ENCODE measurements around the gene AMN1.
"Not testable (repeated sequence)": the region's sequence is repeated elsewhere in the genome, so short reads cannot be mapped to it uniquely, and the experiment has no call there.

The AMN1 gene

DNA sequence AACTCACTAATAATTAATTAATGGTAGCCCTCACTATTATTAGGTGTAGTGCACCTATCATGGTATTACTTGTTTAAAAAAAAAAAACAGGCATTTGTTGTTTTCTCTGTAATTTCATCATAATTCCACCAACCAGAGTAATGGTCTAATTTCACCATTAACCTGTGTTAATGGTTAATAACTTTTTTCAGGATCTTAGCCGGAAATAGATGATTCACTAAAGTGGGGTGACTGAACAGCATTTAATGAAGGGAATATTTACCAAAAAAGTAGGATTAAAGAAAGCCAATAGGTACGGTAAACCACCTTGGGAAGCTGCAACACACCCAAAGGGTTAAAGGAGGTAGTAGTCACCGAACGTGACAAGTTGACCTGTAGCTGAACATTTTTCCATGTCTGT, 56.3 kb downstream of the AMN1 start:
- no peak for DNase-seq

DNA sequence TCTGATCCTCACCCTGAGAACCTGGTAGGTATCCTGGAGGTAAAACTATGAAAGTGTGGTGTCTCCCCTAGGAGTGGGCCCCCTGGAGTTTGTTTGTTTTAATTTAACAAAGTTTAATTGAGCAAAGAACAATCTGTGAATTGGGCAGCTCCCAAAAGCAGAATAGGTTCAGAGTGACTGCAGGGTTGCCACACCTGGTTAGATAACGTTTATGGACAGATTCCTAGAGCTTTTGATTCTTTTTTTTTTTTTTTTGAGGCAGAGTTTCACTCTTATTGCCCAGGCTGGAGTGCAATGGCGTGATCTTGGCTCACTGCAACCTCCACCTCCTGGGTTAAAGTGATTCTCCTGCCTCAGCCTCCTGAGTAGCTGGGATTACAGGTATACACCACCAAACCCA, 59.2 kb downstream of the AMN1 start:
- DNase-seq: not testable (repeated sequence)

DNA sequence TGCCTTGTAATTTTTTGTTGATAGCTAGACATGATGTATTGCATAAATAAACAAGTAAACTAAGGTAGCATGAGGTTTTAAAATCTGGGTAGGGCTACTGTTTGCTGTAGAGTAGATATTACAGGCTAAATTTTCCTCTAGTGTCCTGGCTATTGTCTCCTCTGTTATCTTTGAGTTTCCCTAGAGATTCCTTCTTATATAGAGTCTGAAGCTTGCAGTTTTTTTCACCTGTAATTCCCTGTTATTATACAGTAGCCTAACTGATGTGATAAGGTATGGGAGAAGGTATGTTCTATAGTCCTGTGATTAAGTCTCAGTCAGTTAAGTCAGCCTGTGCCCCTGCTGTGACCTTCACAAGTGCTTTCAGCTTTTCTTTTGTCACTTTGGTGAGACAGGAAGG, 59.8 kb downstream of the AMN1 start:
- DNase-seq: no peak

DNA sequence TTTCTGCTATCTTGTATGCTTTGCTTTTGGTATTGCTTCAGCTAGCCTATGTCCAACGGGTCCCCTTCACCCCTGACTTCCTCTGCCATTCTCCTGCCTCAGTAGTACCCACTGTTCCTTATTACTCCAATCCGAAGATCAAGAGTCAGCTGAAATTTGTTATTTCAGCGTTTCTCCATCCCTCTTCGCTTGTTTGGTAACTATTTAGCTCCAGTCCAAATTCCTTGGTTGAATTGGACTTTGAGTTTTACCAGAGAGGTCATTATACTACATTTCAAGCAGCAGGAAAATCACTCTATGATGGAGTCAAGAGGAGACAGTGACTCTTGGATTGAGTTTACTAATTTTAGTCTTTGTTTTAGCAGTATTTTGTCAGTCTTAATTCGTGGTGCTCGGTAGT, 64.8 kb downstream of the AMN1 start:
- DNase-seq: no peak

DNA sequence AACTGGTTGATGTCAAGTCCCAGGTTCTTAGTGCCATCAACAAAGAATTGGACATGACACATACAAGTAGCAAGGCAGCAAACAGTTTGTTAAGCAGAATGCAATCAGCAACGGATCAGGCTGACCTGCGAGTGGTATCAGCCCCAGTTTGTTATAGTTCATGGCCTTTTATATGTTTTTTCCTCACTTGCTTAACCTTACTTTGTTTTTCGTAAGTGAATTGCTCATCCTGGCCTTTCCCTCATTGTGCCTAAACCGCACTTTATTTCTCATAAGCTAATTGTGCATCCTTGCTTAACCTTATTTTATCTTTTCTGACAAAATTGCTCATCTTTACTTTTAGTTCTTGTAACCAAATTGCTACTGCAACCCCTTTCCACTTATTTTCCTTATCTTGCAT, 65.2 kb downstream of the AMN1 start:
- no peak for DNase-seq

DNA sequence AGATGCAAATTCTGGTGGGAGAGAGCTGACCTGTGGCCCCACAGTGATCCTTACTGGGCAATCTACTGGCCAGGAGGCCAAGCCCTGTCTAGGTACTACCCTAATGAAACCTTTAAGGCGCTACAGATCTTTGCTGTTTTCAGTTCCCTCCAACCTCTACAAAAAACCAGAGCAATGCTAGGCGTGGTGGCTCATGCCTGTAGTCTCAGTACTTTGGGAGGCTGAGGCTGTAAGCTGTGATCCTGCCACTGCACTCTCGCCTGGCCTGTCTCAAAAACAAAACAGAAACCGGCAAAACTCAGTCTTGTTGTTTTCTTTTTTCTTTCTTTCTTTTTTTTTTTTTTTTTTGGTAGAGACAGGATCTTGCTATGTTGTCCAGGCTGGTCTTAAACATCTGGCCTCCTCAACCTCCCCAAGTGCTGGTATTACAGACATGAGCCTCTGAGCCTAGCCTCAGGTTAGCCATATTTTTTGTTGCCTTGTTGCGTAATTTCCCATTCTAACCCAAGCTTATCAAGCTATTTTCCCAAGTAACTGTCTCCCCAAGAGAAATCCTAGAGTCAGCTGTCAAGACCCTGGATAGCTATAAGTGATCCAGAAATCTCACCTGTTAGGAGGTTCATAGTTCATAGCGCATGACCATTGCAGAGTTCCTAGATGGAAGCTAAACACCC, 66.5 kb downstream of the AMN1 start:
- DNase-seq: no peak

DNA sequence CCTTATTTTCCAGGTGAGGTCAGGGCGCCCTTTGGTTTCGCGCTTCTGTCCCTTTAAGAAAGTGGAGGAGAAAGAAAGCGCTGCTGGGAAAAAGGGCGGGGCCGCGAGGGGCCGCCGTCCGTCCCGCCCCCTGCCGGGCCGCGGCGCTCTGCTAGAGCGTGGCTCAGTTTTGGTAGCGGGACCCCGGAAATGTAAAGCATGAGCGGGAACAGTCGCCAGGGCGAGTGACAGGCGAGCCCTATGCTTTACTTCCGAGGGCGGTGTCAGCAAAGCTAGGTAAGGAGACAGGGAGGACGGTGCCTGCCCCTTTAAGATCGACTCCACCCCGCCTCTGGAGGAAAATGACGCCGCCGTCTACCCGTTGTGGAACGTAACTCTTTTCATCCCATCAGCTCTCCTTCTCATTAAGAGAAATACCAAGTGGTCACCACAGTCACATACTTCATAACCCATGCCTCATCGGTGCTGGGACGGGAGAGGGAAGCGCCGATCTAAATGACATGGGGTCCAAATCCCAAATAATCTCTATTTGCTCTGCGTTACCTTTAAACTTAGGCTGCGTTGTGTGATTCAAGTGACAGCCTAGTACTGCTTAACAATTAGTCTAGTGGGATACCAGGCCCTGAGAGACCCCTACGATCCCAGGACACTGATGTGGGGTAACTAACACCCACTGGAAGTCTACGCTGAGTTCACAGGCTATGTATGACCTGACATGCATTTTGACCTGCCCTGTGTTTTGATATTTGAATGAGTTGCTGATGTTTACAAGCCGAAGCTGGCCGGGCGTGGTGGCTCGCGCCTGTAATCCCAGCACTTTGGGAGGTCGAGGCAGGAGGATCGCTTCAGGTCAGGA, 69.5 kb downstream of the AMN1 start, which contains the start of gene ETFBKMT:
TSS of gene ETFBKMT (plus strand) at position 602 of the 856 bp plus-strand sequence. CDS start 2,266 bp downstream, outside the sequence.
- peak; percentile 95 for DNase-seq

DNA sequence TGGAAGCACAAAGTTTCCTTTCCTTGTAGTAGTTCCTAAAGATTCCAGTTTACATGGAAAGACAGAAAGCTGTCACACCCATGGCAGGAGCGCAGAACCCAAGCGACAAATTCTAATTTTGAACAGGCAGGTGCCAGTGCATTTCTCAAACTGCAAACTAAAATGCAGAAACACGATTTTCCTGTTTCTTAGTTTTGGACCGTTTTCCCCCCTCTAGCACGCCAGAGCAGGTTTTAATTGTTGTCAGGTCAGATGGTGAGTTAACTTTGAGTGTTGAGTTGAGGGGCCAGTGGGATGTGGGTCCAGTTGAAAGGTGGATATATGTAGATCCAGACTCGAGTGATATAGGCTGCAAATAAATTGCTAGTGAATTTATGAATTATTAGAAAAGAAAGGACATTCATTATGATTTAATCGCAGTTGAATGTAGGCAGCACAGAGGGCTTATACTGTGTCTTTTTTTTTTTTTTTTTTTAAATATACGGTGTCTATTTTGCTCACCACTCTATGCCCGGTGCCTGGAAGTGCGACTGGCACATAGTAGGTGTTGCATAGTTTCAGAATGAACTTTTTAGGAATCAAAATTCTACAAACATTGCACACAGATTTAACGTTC, 70.2 kb downstream of the AMN1 start:
- DNase-seq: no peak

DNA sequence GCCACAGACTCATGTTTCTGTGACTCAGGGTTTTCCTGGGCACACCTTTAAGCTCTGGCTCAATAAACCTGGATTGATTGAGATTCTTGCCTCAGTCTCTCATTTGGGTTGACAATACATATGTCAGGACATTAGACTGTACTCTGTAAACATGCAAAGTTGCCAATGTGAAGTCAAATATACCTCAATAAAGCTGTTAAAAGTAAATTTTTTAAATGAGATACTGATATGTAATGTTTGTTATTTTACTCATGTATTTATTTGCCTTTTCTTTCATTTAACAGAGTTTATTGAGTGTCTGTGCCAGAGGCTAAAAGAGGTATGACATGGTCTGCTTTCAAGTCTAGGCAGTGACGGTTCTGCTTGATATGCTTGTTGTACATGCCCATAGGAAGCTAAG, 73.0 kb downstream of the AMN1 start:
- no peak for DNase-seq

DNA sequence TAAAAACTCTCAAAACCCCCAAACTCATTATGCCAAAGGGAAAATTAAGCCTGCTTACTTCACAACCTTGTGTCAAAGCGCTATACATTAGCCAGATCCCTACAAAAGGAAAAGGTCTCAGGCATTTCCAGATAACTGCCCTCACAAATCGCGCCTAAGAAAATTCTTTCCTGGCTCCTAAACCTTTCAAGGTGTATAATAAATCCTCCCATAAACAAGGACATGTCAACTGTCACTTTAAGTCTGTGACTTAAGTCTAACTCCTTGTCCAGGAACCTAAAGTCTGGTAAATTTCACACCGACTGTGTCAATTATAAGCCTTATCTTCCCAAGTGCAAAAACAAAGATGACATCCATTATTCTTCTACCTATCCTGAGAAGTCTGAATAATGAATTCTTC, 73.6 kb downstream of the AMN1 start:
- no peak for DNase-seq

DNA sequence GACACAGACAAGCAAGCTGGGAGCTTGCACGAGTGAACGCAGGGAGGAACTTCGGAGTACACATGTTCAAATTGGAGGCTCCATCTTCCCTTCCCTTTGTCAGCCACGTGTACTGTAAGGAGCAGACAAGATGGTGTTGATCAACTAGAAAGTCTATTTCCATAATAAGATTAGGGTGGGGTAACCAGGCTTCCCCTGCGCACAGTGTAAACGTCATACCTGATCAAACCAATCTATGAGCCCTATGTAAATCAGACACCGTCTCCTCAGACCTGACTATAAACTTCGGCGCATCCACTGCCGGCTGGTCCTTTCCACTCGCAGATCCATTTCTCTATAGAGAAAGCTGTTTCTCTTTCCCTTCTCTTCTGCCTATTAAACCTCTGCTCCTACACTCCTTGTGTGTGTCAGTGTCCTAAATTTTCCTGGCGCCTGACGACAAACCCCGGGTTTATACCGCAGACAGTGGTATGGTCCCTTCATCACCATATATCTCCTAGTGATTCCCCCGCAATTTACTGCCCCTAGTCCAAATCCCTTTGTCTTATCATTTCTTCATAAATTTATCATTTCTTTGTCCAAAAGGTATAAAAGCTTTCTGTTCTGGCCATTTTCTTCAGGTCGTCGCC, 76.8 kb downstream of the AMN1 start:
- DNase-seq: no peak

DNA sequence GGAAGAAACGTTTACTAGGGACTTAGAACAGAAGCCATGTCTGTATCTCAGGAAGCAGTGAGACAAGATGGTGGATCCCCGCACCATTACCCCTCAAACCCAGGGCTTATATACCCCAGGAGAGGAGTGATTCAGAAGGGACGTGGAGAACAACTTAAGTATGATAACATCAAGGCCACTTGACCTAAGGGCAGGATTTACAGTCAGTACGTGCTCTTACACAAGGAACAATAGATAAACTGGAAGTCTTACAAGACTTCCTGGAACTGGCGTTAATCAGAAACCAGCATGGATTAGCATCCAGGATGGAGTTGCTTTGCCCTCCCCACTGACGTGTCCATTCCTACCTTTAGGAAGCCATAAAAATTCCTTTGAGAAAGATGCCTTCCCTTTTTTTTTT, 77.9 kb downstream of the AMN1 start:
- DNase-seq: no peak

DNA sequence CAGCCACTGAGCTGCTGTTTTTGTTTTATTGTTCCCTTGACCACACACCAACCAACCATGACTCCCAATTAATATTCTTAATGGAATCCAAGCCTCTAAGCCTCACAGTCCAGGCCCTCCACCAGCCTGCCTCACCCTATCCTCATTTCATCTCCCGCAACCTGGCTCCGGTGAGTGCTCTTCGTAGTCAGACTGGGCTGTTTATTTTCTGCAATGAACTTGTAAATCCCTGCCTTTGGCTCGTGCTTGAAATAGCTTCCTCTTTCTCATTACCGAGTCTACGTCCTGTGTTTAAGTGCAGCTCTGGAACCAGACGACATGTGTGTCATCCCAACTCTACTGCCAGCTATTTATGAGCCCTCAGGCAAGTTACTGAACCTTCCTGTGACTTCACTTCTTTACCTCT, 81.7 kb downstream of the AMN1 start:
- DNase-seq: no peak

DNA sequence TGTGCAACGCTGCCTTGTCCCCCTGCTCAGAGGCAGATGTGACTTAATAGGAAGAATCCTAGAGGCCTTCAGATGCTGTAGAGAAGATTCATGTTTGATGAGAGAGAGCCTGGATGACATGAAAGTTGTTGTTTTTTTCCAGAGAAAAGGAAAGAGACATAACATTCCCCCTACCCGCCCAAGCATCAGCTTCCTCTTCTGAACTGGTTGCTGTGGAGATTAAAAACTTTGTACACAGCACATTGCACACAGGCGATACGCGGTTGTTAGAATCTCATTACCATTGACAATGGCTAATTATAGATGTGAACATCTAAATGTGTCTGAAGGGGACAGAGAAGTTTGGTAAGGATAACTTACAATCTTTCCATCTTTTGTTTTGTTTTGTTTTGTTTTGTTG, 82.9 kb downstream of the AMN1 start:
- DNase-seq: no peak

DNA sequence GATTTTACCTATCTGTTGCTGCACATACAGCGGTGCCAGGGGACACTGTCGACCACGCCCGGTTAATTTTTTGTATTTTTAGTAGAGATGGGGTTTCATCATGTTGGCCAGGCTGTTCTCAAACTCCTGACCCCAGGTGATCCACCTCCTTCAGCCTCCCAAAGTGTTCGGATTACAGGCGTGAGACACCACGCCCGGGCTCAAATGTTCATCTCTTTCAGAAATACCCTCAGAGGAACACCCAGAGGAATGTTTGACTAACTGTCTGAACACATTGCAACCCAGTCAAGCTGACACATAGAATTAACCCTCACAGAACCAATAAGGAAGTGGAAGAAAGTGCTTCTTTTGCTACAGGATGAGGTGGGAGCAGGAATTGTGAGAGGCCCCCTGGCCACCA, 84.3 kb downstream of the AMN1 start:
- DNase-seq: no peak

DNA sequence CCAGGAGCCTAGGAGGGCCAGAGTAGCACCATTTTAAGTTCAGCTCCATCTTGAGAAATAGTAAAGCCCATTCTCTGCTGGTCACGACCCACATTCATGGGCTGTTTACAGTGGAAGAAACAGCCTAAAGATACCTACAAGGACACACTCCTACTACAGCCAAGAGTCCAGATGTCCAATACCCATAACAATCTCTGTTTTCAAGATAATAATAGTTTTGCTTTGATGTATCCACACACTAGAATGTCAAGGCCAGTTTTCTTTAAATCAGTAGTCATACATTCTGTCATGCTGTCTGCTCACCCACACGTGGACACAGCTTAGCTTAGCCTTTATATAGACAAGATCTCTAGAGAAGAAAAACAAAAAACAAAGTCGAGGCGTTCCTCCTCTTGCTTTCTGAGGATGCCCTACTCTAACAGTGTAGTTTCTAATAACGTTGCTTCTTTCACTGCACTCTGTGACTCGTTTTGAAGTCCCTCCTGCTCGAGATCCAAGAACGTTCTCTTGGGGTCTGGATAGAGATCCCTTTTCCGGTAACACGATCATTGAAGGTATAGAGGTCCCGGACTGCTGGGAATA, 87.2 kb downstream of the AMN1 start:
- no peak for DNase-seq

DNA sequence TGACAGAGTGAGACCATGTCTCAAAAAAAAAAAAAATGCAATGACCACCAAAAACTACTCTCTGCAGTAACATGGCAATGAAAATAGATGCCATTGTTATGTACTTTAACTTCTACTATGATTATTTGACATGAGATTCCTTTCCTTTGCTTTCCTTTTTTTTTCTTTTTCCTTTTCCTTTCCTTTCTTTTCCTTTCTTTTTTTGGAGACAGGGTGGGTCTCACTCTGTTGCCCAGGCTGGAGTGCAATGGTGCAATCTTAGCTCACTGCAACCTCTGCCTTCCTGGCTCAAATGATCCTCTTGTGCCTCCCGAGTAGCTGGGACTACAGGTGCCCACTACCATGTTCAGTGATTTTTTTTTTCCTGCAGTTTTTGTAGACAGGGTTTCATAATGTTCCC, 94.2 kb downstream of the AMN1 start:
- no peak for DNase-seq

DNA sequence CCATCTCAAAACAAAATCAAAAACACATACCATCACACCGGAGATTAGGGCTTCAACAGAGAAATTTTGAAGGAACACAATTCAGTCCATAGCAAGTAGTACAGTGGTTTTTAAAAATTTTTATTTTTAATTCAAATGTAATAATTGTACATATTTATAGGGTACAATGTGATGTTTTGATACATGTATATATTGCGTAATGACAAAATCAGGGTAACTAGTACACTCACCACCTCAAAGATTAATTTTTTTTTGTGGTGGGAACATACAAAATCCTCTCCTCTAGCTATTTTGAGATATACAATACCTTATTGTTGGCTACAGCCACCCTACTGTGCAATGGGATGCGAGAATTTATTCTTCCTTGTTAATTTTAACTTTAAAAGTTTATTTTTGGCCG, 95.4 kb downstream of the AMN1 start:
- DNase-seq: no peak

DNA sequence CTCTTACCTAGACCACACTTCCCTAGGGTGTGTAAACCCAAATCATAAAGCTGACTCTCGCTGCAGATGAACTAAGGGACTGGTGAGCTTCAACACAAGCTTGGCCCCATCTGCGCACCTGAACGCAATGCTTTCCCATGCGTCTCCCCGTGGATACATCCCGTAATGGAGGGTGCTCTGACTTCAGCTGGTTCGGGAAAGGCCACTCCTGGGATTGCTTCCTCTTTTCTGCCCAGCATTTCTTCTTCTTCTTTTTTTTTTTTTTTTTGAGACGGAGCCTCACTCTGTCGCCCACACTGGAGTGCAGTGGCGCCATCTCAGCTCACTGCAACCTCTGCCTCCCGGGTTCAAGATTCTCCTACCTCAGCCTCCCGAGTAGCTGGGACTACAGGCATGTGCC, 97.0 kb downstream of the AMN1 start:
- DNase-seq: no peak

DNA sequence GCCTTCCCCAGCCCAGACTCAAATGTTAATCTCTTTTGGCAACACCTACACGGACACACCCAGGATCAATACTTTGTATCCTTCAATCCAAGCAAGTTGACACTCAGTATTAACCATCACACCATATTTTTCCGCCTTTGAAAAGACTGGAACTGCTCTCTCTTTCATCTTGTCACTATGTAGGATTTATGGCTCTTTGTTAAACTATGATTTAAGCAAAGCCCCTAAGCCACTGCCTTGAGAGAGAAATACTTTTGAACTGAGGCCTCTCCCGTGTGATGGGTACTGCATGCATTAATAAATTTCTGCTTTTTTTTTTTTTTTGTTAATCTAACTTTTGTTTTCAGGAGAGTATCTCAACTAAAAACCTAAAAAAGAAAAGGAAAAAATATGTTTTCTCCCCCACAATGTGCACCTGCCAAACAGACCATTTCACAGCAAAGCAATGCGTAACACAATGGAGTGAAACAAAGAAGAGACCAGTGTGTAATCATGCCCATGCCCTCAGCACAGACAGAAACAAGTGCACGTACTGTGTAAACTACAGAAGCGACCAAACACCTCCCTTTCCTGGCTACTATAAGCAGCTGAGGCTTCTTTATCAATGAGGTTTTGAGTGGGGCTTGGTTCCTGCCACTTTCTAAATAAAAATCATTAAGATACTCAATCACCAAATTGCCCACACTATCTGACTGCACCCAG, 97.6 kb downstream of the AMN1 start:
- DNase-seq: no peak

DNA sequence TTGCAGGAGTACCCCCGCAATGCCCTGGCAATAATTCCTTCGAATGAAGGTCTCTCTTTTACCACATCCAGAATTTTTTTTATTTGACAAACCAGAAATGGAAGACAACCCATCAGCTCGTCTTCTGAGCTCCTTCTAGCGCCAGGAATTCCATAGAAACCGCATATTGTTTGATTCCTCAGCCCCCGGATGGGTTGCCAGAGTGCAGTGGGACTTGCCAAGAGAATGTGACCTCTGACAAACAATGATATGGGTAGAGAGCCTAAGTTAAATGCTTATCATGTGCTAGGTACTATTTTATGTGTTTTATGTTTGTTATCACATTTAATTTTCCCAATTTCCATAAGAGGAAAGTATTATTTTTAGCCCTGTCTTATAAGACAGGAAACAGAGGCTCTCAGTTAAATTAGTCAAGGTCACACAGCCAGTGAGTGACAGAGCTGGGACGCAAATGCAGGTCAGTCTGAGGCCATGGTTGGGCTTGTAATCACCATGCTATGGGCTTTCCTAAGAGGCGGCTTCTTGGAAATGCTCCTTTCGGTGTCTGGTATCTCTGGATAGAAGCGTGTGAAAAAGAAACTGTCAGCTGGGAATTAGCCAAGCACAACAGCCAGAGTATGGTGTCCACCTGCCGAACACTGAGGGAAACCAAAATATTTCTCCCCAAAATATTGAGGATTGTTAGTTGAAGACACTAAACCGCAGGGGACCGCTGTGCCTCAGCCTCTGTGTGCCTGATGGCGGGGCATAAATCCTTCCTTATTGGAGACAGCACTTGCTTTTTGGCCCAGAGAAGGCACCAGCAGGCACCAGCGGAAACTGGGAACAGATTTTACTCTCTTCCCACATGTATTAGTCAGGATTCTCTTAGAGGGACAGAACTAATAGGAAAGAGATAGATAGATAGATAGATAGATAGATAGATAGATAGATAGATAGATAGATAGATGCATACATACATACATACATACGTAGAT, 98.8 kb downstream of the AMN1 start:
- no peak for DNase-seq

All from CD4-positive, alpha-beta T cell treated with Interleukin-15 for 1 hour (primary cell).